ENCODE measurements around the gene VPS26B. TPM values are rescaled to one million over a fixed set of nuclear protein-coding genes. Genes with fewer than 3 reads are reported as not detected.

VPS26B gene
- total RNA-seq, 1 experiment from 2014 or later: 29.3 TPM

DNA sequence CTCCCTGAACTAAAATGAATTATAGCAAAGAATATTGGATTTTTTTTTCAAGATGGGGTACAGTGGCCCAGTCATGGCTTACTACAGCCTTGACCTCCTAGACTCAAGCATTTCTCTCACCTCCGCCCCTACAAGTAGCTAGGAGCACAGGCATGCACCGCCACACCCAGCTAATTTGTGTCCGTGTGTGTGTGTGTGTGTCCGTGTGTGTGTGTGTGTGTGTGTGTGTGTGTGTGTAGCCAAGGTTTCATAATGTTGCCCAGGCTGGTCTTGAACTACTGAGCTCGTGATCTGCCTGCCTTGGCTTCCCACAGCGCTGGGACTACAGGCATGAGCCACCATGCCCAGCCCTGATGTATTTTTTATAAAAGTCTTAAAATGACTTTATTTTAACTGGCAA lies 16.1 kb downstream of the VPS26B start:
- ATAC-seq (no peak), DNase-seq (ENCODE audit: low spot score) (no peak)
- Mint-ChIP-seq H3K4me1 (peaks cover 8% of the 10 kb centered on the region), H3K27ac (no peak overlapping the region), H3K9me3 (no peaks in the 10 kb centered on the region), H3K27me3 (ENCODE audit: low read depth) (no peaks in the 10 kb centered on the region), H3K36me3 (peaks cover 34% of the 10 kb centered on the region), H3K4me3 (no peak overlapping the region)
- CTCF ChIA-PET: interaction anchor here (0.6 to 1.9 kb wide), 3 partner anchors 21 to 210 kb away, joined by 3 to 4 read pairs (median 3); no protein-coding TSS in a partner anchor
- POLR2A ChIA-PET: no interaction called here
- TF ChIP-seq FOXJ3 (CRISPR knock-in tag; IDR thresholded peaks at IDR 0.05; ENCODE audit: borderline replicate concordance) (no peak), CREM (CRISPR knock-in tag; IDR thresholded peaks at IDR 0.05) (no peak), JAZF1 (CRISPR knock-in tag; IDR thresholded peaks at IDR 0.05) (no peak)
- TF ChIP-seq, protein P1, sequence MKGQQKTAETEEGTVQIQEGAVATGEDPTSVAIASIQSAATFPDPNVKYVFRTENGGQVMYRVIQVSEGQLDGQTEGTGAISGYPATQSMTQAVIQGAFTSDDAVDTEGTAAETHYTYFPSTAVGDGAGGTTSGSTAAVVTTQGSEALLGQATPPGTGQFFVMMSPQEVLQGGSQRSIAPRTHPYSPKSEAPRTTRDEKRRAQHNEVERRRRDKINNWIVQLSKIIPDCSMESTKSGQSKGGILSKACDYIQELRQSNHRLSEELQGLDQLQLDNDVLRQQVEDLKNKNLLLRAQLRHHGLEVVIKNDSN (CRISPR knock-in tag; IDR thresholded peaks at IDR 0.05): no peak
- TF ChIP-seq, protein P2, sequence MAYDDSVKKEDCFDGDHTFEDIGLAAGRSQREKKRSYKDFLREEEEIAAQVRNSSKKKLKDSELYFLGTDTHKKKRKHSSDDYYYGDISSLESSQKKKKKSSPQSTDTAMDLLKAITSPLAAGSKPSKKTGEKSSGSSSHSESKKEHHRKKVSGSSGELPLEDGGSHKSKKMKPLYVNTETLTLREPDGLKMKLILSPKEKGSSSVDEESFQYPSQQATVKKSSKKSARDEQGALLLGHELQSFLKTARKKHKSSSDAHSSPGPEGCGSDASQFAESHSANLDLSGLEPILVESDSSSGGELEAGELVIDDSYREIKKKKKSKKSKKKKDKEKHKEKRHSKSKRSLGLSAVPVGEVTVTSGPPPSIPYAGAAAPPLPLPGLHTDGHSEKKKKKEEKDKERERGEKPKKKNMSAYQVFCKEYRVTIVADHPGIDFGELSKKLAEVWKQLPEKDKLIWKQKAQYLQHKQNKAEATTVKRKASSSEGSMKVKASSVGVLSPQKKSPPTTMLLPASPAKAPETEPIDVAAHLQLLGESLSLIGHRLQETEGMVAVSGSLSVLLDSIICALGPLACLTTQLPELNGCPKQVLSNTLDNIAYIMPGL (CRISPR knock-in tag; IDR thresholded peaks at IDR 0.05): no peak

DNA sequence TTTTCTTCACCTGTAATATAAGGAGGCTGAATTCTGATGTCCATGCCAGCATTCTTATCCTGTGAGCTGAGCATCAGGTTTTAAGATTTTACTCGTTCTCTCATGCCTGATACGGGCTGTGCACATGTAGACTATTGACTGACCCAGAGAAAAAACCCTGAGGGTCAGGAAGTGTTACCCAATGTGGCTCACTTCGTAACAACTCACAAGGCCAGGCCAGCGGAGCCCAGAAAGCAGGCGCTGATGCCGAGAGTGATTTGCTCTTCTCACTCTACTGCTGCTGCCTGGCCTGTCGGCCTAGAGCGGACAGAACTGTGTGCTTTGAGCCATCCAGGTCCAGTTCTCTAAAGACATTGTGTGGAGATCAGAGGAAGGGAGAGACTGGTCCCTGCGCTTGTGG lies 17.9 kb downstream of the VPS26B start:
- DNase-seq (ENCODE audit: low spot score): no peak
- Mint-ChIP-seq H3K4me1 (peaks cover 8% of the 10 kb centered on the region), H3K9me3 (no peaks in the 10 kb centered on the region), H3K27ac (no peak overlapping the region), H3K27me3 (ENCODE audit: low read depth) (no peaks in the 10 kb centered on the region), H3K4me3 (no peak overlapping the region), H3K36me3 (peaks cover 33% of the 10 kb centered on the region)
- POLR2A ChIA-PET: no interaction called here
- no peak for ATAC-seq
- no peak for TF ChIP-seq TCF7 (CRISPR knock-in tag; IDR thresholded peaks at IDR 0.05; ENCODE audit: low read depth)
- CTCF ChIA-PET: no interaction called here

DNA sequence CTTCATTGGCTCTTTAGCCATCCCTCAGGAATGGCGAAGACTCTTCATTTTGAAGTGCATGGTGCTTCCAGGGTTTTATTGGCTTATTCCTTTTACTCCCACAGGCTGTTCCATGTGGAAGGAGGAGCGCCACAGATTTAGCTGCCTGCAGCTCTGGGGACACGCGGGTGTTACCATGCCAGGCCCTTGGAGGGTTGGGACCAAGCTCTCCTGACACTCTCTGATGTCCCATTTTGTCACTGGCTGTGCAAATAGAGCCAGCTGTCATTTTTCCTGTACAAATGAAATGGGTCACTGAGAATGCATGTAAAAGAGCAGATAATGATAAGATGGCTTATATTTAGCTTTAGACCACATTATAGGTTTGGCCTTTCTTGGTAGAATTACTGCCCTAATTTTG lies 19.4 kb downstream of the VPS26B start:
- no peak for TF ChIP-seq NR3C1 (CRISPR knock-in tag; conservative IDR thresholded peaks at IDR 0.05; ENCODE audit: low read depth)
- TF ChIP-seq SMAD4 (CRISPR knock-in tag; IDR thresholded peaks at IDR 0.05): no peak
- TF ChIP-seq NR1H2 (CRISPR knock-in tag; IDR thresholded peaks at IDR 0.05): no peak
- TF ChIP-seq FOXJ3 (CRISPR knock-in tag; IDR thresholded peaks at IDR 0.05; ENCODE audit: borderline replicate concordance): no peak
- no peak for TF ChIP-seq ZNF423 (CRISPR knock-in tag; IDR thresholded peaks at IDR 0.05)
- TF ChIP-seq, protein P3, sequence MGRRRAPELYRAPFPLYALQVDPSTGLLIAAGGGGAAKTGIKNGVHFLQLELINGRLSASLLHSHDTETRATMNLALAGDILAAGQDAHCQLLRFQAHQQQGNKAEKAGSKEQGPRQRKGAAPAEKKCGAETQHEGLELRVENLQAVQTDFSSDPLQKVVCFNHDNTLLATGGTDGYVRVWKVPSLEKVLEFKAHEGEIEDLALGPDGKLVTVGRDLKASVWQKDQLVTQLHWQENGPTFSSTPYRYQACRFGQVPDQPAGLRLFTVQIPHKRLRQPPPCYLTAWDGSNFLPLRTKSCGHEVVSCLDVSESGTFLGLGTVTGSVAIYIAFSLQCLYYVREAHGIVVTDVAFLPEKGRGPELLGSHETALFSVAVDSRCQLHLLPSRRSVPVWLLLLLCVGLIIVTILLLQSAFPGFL (CRISPR knock-in tag; IDR thresholded peaks at IDR 0.05; ENCODE audit: borderline replicate concordance): no peak
- TF ChIP-seq, protein P4, sequence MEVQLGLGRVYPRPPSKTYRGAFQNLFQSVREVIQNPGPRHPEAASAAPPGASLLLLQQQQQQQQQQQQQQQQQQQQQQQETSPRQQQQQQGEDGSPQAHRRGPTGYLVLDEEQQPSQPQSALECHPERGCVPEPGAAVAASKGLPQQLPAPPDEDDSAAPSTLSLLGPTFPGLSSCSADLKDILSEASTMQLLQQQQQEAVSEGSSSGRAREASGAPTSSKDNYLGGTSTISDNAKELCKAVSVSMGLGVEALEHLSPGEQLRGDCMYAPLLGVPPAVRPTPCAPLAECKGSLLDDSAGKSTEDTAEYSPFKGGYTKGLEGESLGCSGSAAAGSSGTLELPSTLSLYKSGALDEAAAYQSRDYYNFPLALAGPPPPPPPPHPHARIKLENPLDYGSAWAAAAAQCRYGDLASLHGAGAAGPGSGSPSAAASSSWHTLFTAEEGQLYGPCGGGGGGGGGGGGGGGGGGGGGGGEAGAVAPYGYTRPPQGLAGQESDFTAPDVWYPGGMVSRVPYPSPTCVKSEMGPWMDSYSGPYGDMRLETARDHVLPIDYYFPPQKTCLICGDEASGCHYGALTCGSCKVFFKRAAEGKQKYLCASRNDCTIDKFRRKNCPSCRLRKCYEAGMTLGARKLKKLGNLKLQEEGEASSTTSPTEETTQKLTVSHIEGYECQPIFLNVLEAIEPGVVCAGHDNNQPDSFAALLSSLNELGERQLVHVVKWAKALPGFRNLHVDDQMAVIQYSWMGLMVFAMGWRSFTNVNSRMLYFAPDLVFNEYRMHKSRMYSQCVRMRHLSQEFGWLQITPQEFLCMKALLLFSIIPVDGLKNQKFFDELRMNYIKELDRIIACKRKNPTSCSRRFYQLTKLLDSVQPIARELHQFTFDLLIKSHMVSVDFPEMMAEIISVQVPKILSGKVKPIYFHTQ (CRISPR knock-in tag; IDR thresholded peaks at IDR 0.05): no peak
- TF ChIP-seq, protein P5, sequence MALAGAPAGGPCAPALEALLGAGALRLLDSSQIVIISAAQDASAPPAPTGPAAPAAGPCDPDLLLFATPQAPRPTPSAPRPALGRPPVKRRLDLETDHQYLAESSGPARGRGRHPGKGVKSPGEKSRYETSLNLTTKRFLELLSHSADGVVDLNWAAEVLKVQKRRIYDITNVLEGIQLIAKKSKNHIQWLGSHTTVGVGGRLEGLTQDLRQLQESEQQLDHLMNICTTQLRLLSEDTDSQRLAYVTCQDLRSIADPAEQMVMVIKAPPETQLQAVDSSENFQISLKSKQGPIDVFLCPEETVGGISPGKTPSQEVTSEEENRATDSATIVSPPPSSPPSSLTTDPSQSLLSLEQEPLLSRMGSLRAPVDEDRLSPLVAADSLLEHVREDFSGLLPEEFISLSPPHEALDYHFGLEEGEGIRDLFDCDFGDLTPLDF (CRISPR knock-in tag; IDR thresholded peaks at IDR 0.05): no peak
- TF ChIP-seq, protein P6, sequence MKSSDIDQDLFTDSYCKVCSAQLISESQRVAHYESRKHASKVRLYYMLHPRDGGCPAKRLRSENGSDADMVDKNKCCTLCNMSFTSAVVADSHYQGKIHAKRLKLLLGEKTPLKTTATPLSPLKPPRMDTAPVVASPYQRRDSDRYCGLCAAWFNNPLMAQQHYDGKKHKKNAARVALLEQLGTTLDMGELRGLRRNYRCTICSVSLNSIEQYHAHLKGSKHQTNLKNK (CRISPR knock-in tag; IDR thresholded peaks at IDR 0.05): no peak
- H3K27ac Mint-ChIP-seq: no peak overlapping the region
- no peaks in the 10 kb centered on the region for H3K27me3 Mint-ChIP-seq (ENCODE audit: low read depth)
- ChIA-PET POLR2A (no interaction called here), CTCF (interaction anchor here (0.6 to 2.5 kb wide), 5 partner anchors 9 to 106 kb away, joined by 3 to 13 read pairs (median 6); partner anchors contain the start of genes ACAD8, NCAPD3, THYN1 and VPS26B)
- ATAC-seq: no peak
- no peak for DNase-seq (ENCODE audit: low spot score)
- no peak overlapping the region for H3K4me3 Mint-ChIP-seq
- H3K36me3 Mint-ChIP-seq: peaks cover 43% of the 10 kb centered on the region
- H3K9me3 Mint-ChIP-seq: no peaks in the 10 kb centered on the region
- H3K4me1 Mint-ChIP-seq: peaks cover 8% of the 10 kb centered on the region
